ENCODE data around the gene ODC1.

The ODC1 gene

DNA sequence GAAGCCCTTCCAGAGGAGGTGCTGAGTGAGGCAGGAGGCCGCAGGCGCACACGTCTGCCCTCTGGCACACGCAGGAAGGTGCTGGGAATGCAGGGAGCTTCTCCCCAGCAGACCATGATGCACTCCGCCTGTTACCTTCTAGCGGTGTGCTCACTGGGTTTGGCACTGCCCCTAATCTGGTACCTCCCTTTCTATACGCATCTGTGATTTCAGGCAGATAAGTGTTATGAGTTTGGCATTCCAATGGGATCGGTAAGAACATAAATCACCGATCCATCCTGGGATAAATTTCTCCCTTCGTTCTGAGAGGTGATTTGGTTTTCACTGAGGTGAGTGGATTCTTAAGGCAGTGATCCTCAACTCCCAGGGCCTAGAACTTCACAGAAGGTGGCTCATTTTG, 34.6 kb downstream of the ODC1 start:
- no peak for DNase-seq

DNA sequence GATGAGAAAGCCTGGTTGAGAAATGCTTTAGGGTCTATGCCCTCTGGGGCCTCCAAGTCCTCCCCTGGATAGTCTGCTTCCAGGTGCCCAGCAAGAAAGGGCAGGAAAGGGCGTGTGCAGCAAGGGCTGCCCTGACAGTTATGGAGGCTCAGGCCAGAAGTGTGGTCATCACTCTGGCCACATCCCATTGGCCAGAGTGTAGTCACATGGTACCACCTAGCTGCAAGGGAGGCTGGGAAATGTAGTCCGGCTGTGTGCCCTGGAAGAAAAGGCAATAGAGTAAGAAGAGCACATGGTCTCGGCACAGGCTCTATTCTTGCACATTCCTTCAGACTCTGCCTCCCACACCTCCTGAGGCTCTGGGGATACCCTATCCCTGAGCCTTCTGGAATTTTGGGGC, 35.7 kb downstream of the ODC1 start:
- DNase-seq: peak; percentile 31 to 36

DNA sequence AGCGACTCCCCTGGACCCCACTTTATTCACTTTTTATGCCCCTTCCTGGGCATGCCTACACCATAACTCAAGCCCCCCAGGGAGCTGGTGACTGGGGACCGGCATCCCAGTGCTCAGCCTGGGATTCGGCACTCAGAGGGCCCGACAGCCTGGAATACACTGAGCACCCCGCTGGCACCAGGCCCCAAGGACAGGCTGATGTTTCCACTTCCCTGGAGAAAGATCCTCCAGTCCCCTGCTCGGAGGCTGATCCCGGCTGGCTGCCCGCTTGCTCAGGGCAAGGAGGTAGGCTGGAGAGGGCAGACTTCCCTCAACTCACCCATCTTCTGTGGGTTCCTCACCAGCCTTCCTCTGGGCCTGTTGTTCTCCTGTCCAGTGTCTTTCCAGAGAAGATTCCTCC, 36.6 kb downstream of the ODC1 start:
- DNase-seq: no peak

DNA sequence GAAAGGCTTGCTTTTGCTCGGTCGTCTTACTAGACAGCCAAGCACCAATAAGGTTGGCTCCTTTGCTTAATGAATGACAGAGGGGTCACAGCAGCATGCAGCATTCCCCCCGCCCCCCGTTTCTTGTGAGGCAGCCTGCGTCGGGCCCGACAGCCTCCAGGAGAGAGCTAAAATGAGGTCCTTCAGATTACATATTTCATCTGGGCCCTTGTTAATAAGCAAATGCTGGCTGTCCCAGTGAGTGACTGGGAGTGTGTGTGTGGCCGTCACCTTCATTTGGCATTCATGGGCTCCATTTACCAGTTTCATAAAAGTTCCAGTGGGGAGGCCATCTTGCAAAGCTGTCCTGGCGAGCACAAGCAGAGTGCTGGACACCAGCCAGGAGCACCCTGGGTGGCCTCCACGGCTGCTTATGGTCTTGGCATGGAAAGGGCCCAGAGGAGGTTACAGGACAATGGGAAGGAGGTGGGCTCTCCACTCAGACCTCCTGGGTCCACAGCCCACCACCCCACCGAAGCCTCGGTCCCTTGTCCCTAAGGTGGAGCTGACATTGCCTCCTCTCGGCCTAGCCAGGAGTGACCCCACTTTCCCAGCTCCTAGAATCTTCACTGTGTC, 37.2 kb downstream of the ODC1 start:
- no peak for DNase-seq

DNA sequence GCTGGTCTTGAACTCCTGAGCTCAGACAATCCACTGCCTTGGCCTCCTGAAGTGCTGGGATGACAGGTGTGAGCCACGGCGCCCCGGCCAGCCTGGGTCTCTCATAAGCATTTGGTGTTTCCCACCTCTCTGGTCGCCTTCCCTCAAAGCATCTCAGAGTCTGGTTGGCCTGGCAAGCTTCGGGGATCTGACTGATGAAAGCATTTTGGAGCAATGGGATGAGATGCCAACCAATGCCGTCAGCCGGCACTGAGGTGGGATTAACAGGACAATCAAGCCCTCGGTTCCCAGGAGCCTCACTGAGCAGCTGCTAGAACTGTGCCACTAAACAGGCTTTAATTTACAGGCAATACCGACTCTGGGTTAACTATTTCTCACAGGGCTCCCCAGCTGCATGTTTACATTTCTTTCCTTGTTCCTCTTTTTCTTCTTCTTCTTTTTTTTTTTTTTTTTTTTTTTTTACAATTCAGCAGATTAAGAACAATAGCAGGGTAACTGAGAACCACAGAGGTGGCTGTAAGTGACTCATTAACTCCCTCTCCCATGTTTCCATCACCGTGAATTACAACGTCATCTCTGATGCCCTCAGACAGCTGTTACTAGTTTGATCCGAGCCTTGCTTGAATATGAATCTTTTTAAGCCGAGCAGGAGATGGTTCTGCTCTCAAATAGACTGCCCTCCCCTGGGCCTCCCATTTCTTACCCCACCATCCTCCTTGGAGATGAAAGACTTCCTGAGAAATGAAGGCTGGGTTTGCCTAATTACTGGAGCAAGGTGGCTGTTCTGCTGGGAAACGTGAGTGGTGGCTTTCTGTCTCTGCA, 37.9 kb downstream of the ODC1 start:
- DNase-seq: no peak

DNA sequence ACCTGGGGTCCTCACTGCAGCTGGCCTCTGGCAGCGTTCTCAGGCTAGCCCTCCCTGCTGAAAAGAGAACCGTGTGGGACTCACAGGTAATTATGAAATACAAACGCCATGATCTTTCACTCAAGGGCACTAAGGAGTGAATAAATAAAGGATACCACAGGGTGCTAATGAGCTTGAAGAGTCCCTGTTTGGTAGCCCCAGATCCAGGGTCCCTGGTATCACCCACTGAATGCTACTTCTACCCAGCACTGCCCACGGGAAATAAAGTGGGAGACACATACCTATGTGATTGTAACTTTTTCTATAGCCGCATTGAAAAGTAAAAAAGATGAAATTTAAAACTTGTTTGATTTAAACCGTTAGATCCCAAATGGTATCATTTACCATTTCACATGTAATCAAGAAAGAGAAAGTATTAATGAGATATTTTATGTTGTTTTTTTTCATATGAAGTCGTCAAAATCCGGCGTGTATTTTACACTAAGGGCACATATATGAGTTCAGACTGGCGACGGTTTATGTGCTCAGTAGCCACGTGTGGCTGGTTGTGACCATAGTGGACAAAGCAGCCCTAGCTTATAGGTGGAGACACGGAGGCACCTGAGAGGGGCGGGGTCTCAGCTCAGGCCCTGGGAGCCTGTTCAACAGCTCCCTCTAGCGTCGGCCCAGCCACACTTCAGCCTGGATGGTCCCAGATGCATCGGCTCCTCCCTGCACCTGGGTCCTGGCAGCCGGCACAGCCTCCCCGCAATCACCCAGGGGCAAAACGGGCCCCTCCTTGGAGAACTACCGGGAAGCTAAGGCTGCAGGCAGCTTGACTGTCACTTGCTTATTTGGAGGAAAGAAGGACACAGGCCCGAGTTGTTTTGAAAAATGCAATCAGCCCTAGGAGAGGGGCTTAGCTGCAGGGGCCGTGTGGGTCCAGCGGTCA, 39.2 kb downstream of the ODC1 start:
- peak; percentile 62 to 83 for DNase-seq

DNA sequence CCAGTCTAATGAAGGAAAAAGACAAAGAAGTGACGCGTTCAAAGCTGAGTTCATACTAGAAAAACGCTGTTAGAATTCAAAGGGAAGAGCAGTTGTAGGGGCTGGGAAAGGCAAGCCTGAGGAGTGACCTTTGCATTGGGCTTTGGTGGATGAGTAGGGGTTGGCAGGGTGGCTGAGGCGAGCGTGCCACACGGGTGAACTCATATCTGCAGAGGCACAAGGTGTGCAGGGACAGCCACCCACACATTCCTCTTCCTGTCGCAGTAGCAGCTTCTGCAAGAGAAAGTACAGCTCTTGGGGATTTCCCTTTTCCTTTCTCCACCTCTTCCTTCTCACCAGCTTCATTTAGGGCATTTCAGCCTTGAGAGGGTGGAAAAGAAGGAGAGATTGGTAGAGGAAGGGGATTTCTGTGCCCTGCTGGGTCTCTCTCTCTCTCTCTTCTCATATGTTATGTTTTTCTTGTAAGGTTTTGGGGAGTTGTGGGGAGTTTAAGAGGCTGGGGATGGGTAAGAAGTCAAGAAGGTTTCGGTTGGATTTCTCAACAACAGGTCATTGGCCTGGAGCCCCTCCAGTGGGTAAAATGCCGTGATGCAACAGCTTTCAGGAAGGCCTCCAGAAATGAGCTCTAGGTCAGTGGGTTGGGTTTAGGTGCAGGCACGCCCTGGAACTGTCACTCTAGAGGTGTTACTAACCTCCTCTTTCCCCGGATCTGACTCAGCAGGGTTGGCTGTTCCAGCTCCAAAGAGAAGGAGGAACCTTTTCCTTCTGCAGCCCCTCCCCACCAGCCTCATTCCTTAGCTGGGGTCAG, 40.1 kb downstream of the ODC1 start:
- DNase-seq: peak; percentile 97 to 99

DNA sequence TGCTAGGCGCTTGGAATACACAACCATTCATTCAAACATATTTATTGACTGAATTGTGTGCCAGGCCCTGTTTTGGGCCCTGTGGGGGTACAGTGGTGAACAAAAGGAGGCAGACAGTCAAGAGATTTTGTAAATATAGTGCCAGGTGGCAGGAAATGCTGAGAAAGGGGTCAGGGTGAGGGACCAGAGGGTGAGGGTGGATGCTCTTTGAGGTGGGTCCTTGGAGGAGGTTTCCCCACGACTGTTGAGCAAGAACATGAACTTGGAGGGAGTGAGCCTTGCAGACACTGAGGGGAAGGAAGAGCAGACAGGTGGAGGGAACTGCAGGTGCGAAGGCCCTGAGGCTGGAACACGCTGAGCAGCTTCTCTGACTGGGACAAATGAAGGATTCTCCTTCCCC, 40.7 kb downstream of the ODC1 start:
- no peak for DNase-seq

DNA sequence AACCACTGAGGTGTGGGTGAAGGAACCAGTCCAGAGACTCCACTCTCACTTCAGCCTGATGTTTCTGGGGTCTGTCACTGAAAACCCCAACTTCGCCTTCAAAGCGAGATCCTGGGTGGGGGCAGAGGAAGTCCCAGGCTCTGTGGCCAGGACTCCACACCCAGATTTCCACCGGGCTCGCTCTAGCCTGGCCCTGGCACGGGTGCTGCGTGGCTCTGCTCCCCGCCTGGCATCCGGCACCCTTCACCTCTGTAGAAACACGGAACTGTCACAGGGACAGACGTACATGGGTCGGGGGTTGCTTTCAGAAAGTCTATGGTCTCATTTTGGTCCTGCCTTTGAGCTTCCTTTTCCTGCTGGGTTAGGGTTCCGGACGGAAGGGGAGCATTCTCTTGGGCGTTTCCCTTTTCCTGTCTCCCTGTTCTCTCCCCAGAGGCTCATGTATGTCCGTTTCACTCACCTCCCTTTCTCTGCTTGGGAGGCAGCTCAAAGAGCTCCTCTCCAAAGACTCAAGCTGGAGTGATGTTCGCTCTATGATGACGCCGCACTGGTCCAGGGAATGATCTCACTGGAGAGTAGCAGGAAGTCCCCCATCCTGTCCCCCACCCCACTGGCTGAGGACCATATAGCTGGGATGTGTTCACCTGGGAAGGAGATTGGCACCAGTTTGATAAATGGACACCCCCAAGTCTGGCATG, 41.5 kb downstream of the ODC1 start:
- DNase-seq: no peak

DNA sequence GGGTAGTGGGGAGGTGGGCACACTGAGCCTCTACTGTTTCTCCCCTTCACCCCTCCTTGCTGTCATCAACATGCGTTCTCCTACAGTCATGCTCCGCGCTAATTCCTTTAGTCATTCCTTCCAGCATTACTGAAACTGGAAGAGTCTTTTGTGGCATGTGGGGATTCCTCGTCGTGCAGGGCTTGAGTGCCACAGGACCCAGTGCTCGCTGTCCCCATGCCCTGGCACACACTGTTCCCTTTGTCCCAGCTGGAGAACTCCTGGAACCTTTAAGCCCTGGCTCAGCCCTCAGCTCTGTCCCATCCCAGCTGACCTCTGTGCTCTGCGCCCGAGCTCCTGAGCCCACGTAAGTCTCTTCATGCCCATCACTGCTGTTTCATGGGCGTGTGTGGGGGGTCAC, 42.1 kb downstream of the ODC1 start:
- no peak for DNase-seq

DNA sequence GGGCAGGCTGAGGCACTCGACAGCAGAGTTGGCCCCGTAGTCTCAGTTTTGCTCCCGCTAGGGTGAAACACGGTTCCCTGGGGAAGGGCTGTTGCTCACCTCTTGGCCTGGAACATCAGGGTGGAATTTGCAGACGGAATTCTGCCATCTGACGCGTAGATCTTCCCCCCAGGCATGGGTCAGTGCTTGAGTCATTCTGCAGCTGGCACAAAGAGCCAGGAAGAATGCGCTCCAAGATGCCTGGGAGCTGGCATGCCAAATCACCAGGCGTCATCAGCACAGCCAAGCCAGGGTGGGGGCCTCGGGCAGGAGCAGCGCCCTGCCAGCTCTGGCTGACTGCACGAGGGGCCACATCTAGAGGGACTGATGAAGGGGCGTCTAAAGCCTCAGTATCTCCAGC, 42.7 kb downstream of the ODC1 start:
- peak; percentile 86 to 93 for DNase-seq

DNA sequence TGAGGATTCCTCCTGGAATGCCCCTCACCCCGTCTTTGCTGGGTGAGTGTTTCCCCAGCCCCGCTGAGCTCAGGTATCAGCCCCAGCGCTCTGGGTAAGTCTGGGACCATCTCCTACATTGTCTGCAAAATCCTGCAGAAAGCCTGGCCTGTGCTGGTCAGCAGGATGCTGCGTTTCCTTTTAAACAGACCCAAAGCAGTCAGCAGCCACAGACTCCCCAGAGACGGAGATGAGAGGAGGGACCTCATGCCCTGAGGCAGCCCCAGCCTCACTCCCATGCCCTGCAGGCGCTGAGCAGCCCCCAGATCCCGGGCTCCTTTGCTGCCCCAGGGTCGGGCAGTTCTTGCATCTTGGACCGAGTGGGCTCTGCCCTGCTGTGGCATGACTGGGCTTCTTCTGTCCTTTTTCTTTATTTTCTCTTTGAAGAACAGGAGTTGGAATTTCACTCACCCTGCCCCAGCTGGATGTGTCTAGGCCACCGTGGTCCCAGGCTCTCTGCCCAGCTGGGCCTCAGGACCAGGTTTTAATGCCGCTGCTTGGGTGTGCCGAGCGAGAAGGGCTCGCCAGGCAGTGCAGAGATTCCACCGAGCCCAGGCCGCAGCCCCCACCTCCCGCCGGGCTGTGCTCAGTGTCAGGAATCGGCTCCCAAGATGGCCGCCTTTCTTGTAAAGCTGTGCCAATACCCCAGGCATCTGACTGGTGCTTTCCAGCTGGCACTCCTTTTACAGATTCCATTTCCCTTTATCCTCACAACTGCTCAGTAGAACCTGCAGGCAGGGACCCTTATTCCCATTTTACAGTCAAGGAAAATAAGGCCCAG, 43.6 kb downstream of the ODC1 start:
- no peak for DNase-seq

DNA sequence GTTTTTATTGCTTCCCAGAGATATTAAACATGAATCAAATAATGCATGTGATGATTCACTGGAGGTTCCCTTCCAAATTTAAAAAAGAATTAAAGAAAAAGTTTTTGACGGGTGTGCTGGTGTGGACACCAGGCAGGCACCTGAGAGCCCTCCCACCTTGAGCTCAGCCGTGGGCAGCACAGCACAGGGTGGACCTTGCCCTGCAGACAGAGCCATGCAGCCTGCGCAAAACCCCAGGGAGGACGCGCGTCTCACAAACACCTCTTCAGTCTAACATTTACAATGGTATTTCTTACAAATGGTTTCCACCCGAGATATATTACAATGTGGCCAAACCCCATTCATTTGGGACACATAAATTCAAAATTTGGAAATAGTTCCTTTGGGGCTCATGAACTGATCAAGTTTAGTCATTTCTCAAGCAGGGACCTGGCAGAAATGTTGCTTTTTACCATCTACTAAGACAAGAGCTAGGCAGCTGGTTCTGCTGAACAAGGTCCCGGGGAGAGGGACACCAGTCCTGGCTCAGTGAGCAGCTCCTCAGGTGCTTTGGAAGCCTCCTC, 45.4 kb downstream of the ODC1 start:
- no peak for DNase-seq

DNA sequence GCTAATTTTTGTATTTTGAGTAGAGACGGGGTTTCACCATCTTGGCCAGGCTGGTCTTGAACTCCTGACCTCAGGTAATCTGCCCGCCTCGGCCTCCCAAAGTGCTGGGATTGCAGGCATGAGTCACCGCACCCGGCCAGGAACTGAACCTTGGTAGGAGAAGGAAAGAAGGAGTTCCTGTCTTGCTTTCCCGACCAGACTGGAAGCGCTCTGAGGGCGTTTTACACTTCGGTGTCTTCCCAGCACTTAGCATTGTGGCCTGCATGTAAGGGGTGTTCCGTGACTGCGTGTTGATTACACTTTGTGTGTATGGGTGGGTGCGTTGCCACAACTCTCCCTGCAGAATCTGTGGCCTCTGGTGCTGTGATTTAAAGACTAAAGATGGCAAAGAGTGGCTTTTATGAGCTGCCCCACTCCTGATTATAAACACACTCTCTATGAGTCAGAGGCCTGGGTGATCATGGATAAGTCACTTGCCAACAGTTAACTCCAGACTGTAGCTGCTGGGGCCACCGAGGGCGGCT, 46.0 kb downstream of the ODC1 start:
- DNase-seq: no peak

DNA sequence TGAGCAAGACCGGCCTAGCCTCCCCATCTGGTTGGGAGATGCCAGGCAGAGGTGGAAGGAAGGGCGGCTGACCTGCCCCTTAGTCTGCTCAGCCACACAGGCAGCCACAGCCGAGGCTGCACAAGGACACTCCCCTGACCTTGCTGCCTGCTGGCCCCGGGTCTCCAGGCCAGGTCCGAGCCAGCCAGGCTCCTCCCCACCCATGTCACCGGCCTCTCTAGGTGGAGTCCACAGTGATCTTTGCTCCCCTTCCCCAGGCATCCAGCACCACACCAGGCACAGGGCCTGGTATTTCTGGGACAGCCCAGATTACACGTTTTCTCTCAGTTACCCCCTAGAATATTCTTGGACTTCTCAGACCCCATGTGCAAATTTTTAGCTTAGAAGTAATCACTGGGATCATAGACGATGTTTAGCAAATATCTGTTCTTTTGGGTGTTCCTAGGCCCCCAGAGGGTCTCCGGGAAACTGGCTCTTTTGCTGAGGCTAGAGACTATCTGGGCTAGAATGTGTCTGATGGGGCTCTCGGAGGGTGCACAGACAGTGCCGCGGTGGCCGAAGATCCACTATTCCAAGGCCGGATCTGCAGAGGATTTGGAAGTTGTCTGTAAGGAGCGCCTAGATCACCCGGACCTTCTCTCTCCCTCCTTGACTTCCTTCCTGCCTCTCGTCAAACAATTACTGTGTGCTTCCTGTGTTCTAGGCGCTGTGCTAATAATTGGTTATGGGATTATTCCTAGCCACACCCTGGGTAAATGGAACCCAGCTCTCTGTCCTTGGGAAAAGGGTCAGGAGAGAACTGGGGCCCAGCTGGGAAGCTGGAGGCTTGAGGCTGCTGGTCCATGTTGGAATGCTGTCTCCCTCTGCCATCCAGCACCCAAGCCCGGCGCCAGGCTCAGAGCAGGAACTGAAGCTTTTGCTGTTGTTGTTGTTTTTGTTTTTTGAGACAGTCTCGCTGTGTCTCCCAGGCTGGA, 46.9 kb downstream of the ODC1 start:
- no peak for DNase-seq

DNA sequence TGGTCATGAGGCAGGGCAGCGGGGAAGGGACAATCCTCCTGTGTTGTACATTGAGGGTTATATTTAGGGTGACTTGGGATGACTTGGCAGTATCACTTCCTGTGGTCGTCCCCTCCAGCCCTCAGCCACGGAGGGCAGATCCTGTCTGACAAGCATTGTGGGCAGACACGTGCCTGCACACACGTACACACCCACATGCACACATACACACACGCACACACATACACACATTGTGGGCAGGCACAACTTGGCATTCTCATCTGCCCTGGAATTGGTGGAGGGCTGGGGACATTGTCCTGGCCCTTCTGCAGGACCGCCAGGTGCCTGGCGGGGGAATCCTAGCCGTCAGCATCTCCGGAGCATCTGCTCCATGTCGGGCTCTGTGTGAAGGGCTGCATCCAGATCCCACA, 47.6 kb downstream of the ODC1 start:
- no peak for DNase-seq

DNA sequence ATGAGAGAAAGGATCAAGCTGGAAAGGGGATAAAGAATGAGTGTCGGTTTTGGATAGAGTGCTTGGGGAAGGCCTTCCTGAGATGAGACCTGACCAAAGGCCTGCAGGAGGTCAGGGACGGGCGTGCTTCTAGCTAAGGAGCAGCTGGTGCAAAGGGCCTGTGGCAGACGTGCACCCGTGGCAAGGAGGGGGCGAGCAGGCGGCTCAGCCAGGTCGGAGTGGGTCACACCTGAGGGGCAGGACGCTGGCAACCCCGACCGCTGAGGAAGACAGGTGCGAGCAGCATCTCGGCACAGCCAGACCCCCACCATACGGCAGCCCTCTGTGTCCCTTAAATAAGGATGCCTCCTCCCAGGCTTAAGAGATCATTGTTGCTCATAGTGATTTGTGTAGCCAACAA, 48.1 kb downstream of the ODC1 start:
- no peak for DNase-seq

DNA sequence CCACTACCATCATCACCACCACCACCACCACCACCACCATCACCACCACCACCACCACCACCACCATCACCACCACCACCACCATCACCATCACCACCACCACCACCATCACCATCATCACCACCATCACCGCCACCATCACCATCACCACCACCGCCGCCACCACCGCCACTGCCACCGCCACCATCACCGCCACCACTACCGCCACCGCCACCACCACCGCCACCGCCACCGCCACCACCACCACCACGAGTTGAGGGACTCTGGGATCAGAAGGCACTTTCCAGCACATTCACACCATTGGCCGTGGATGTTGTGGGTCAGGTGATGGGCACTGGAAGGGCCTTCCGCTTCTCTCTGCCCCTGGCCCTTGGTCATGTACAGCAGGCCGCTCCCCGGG, 48.8 kb downstream of the ODC1 start:
- no peak for DNase-seq

DNA sequence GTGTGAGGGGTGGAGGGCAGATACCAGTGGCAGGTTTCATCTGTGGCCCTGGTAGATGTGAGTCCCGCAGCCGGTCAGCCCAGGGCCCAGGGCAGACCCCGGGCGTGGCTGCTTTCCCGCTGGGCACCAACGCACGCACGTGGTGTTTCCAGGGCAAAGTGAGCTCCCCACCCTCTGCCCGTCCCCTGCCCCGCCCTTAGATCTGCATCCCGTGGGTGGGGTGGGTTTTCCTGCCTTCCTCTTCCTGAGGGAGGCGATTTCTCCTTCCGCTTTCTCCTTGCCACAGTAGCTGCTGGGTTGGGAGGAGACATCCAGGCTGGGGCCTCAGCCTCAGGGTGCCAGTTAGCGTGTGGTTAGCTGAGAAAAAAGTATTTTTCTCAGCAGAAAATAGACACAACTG, 49.6 kb downstream of the ODC1 start:
- DNase-seq: no peak
